HUES64 (cell line): ENCODE results near the gene ACADS.

Experiments used
- H3K27ac ChIP-seq: 2 replicates; pipeline ENCODE4 v1.7.0; 2013; ENCODE audit warnings: low read depth, low read length, inconsistent platforms
- H3K27me3 ChIP-seq: 2 replicates; pipeline ENCODE4 v1.6.1; 2013; ENCODE audit warnings: mild to moderate bottlenecking, low read length; ENCODE audit not compliant: insufficient read depth
- H3K36me3 ChIP-seq: 2 replicates; pipeline ENCODE4 v1.6.1; 2013; ENCODE audit warnings: mild to moderate bottlenecking, low read length; ENCODE audit not compliant: insufficient read depth
- H3K4me1 ChIP-seq: 2 replicates; pipeline ENCODE4 v1.6.1; 2013; ENCODE audit warnings: mild to moderate bottlenecking, low read length, moderate library complexity; ENCODE audit not compliant: insufficient read depth
- H3K4me3 ChIP-seq: 2 replicates; pipeline ENCODE4 v1.5.1; 2013; ENCODE audit warnings: mild to moderate bottlenecking, low read length, moderate library complexity
- H3K9ac ChIP-seq: 2 replicates; pipeline ENCODE4 v1.6.1; 2013; ENCODE audit warnings: mild to moderate bottlenecking, low read depth, low read length
- H3K9me3 ChIP-seq: 2 replicates; pipeline ENCODE4 v1.6.1; 2013; ENCODE audit warnings: low read depth, low read length; ENCODE audit not compliant: insufficient read depth
- WGBS: fragments of 150-250, 120-280 bp; methylation state at CpG from one replicate; pipeline ENCODE4 v1.1.7; 2013; ENCODE audit warnings: missing lambda C conversion rate; 5-methylcytosine and 5-hydroxymethylcytosine counted together

Gene ACADS

DNA sequence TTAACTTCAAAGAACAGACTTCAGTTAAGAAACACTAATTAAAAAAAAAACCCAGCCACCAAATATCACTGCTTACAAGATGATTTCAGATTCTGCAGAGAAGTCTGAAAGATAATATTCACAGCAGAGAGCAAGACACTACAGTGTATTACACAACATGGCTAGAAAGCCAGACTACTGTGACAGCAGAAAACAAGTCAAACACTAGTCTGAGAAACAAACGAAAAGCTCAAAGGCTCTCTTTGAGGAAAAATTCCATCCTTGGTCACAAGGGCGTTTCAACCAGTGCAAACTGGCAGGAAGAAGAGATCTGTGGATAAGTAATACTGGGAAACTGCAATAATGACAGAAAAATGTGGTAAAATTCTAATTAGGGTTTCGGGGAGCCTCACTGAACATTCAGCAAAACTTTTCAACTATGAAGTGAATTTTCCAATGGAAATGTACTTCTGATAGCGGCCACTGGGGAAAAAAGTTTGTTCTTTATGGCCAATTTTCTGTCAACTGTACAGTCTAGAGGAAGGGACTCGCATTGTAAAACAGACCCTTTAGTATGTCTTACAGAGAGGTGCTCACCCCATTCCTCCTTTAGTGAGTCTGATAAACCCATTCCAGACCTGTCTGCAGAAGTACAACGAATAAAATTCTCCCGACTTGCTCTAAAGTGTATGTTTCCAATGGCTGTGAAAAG, 50.4 kb downstream of the ACADS start:
- H3K9me3 ChIP-seq = no peaks in the 10 kb centered on the region
- no peak overlapping the region for H3K9ac ChIP-seq
- H3K4me1 ChIP-seq = no peaks in the 10 kb centered on the region; the same call in 1 of the 2 replicates
- 94% methylated on average over 7 of the region's 7 CpGs for WGBS
- peaks cover 3% of the 10 kb centered on the region; the same call in 1 of the 2 replicates for H3K36me3 ChIP-seq
- H3K4me3 ChIP-seq = no peak overlapping the region
- H3K27ac ChIP-seq = no peak overlapping the region
- H3K27me3 ChIP-seq = no peaks in the 10 kb centered on the region

DNA sequence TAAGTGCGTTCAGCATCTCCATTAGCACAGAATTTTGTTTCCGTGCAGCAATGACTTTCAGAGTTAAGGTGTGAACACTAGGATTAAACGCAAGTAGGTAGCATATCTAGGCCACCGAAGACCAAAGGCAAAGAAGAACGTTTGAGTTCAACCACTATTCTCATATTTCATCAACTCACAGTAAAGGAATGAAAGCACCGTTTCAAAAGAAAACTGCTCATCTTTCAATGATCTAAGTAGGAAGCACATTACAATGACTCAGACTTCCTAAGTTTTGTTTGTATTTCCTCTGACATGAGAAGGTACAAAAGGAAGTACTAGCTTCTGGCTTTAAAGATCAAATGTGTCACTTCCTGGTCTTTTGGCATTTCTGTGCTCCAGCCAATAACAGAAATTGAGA, 57.6 kb downstream of the ACADS start:
- no peak overlapping the region for H3K9ac ChIP-seq
- no peaks in the 10 kb centered on the region for H3K9me3 ChIP-seq
- WGBS = 93% methylated on average over 6 of the region's 6 CpGs
- H3K27ac ChIP-seq = no peak overlapping the region
- no peaks in the 10 kb centered on the region for H3K4me1 ChIP-seq
- no peaks in the 10 kb centered on the region for H3K27me3 ChIP-seq
- H3K36me3 ChIP-seq = peaks cover 39% of the 10 kb centered on the region
- no peak overlapping the region for H3K4me3 ChIP-seq

DNA sequence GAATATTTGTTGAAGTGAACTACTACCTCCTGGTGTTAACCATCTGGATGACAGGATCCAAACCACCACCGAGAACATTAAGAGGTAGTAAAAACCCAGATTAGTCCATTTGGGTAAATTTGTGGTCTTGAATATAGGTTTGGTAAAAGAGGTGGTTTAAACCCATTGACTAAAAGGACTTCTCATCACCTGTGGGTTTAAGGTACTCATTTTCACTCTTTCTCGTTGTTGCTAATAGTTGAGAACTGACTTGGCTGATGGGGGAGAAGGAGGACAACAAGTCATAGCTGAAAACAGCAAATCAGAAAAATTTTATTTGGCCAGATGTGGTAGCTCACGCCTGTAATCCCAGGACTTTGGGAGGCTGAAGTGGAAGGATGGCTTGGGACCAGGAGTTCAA, 59.2 kb downstream of the ACADS start:
- no peak overlapping the region for H3K9ac ChIP-seq
- H3K27ac ChIP-seq = no peak overlapping the region
- no peak overlapping the region for H3K4me3 ChIP-seq
- H3K4me1 ChIP-seq = no peaks in the 10 kb centered on the region
- H3K36me3 ChIP-seq = peaks cover 39% of the 10 kb centered on the region
- H3K27me3 ChIP-seq = no peaks in the 10 kb centered on the region
- H3K9me3 ChIP-seq = no peaks in the 10 kb centered on the region
- 97% methylated on average over 3 of the region's 3 CpGs for WGBS

DNA sequence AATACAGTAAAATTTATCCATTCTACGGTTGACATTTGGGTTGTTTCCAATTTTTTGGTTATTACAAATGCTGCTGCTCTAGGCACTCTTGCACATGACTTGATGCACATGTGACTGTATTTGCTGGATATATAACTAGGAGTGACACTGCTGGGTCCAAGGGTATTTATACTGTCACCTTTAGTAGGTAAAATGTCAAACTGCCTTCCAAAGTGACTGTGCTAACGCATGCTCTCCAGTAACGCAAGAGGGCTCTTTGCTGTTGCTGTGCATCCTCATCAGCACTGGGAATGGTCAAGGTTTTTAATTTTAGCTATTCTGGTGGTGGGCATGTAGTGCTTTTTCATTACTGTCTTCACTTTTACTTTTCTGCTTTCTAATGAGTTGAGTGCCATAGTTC, 62.3 kb downstream of the ACADS start:
- Histone ChIP-seq H3K4me1 (no peaks in the 10 kb centered on the region), H3K9ac (no peak overlapping the region), H3K9me3 (no peaks in the 10 kb centered on the region), H3K4me3 (no peak overlapping the region), H3K36me3 (peaks cover 19% of the 10 kb centered on the region), H3K27me3 (no peaks in the 10 kb centered on the region), H3K27ac (no peak overlapping the region)
- WGBS = 98% methylated on average over 3 of the region's 3 CpGs
